Psoas muscle (tissue), 8 donors: Measurements from ENCODE around the gene HAGHL. TPM values are rescaled to one million over a fixed set of nuclear protein-coding genes. Genes with fewer than 3 reads are reported as not detected.

Experiments
- ATAC-seq, 4 donors: fragments of 200-7000 bp; cut with Tn5 transposase; one replicate each; pipeline ENCODE4 v1.9.1; 2020; ENCODE audit warnings: moderate library complexity in 3 of 4, mild to moderate bottlenecking in 2 of 4
- DNase-seq, 2 donors: peaks; one replicate each; pipeline ENCODE4 v3.0.0-alpha.2; 2020
- H3K27ac ChIP-seq: fragments of 200-600 bp; one replicate; pipeline ENCODE4 v1.8.0; 2022
- H3K27me3 ChIP-seq, 3 donors: fragments of 200-600 bp in 1 of 3; one replicate each; pipeline versions ENCODE4 v1.6.1 to v1.8.0; 2013 to 2022; ENCODE audit warnings: low read length in 2 of 3, mild to moderate bottlenecking in 2 of 3, moderate library complexity in 1 of 3; ENCODE audit not compliant: insufficient read depth in 3 of 3
- H3K36me3 ChIP-seq, 2 donors: fragments of 200-600 bp in 1 of 2; one replicate each; pipeline versions ENCODE4 v1.6.1 to v1.8.0; 2013 to 2022; ENCODE audit warnings: low read depth in 1 of 2, mild to moderate bottlenecking in 1 of 2, moderate library complexity in 1 of 2; ENCODE audit not compliant: insufficient read depth in 1 of 2
- H3K4me1 ChIP-seq: fragments of 200-600 bp; one replicate; pipeline ENCODE4 v1.8.0; 2022
- H3K4me3 ChIP-seq: fragments of 200-600 bp; one replicate; pipeline ENCODE4 v1.8.0; 2022; ENCODE audit warnings: mild to moderate bottlenecking
- H3K9me3 ChIP-seq: fragments of 200-600 bp; one replicate; pipeline ENCODE4 v1.8.0; 2022
- WGBS, 3 donors: extraction: QIAGEN DNeasy Blood & Tissue Kit; methylation state at CpG; one replicate each; pipeline versions ENCODE4 v1.1.6 to v1.1.7; 2013; 5-methylcytosine and 5-hydroxymethylcytosine counted together
- intact Hi-C, 2 donors: fragments of 100-400 bp; cut with DNase I; formaldehyde crosslinking; loops; one replicate each; pipeline versions ENCODE4 v1.11.0 to v1.14.2; 2022
- polyA plus RNA-seq, 3 donors: library from polyadenylated mRNA; stranded (reverse); fragments of 200-250 nt; gene quantifications; one replicate each; pipeline ENCODE4 v1.2.3, GENCODE V29; 2013
- total RNA-seq, 4 donors: library from RNA; stranded (reverse); fragmentation: NEBNext Ultra II Directional in 2 of 4; extraction: Animal tissue kit (Norgen Biotek cat#: 25700) in 2 of 4; gene quantifications; one replicate each; pipeline versions ENCODE4 v1.2.1 to v1.2.4, GENCODE V29; 2021 to 2023
- TF ChIP-seq, protein P1 (sequence below): fragments of 200-600 bp; IDR thresholded peaks from one replicate; pipeline ENCODE4 v1.8.0; 2022; ENCODE audit warnings: antibody characterized with exemption
- donor health status: healthy with polysubstance abuse.
- donor health status: DM: no; HTN: no; CAD: no; lungs with moderate emphysema.
- donor health status: Bipolar disorder and iron deficiency.
- donor health status: healthy.
- donor health status: DM: yes; HTN: yes; CAD: no.
- donor health status: DM: no; HTN: no; CAD: no.
- donor health status: DM: no; HTN: no; CAD: no.
- donor health status: DM: yes; HTN: yes; CAD: no.

Gene HAGHL
- total and polyA plus RNA-seq, 7 donors: 0.38 to 4.4 (median 0.58) TPM

DNA sequence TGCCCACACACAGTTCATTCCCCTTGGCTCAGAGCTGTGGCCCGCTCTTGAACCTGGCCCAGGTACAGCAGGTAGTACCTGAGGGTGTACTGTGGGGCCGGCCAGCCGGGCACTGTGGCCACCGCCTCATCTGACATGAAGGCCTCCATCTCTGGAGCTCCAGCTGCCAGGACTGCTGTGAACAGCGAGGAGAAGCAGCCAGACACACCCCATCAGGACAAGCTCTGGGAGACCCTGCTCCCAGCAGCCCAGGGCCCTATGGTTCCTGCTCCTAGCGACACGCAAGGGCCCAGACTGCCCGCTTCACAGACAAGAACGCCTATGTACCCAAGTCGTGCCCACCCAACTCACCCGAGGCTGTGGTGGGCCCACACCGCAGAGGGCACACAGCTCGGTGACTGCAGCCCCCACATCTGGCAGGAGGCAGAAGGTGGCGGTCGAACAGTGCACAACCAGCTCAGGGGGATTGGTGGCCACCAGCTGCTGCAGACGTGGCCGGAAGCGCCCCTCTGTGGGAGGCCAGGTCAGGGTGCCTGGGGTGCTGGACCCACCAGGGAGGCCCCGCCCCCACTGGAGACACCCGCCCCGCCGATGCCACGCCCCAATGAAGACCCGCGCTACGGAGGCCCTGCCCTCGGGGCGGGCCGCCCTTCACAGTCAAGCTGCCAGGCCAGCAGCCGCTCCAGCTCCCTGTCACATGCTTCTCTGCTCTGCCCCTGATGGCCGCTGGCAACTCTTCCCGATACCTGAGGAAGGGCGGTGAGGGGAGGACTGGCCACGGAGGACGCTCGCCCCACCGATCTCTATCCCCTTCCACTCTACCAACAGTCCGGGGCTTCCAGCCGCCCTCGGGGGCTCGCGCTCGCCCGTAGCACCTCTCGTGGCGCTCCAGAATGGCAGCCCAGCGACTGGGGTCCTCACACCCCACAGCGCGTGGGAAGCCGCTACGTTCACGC lies 47.8 kb upstream of the HAGHL start:
- ATAC-seq: peak; percentile 26 to 36 (median 29)
- peak; percentile 76 to 82 for DNase-seq
- peak overlapping the region; percentile 81 for H3K27ac ChIP-seq
- intact Hi-C loops: no loop called here
- TF ChIP-seq, protein P1, sequence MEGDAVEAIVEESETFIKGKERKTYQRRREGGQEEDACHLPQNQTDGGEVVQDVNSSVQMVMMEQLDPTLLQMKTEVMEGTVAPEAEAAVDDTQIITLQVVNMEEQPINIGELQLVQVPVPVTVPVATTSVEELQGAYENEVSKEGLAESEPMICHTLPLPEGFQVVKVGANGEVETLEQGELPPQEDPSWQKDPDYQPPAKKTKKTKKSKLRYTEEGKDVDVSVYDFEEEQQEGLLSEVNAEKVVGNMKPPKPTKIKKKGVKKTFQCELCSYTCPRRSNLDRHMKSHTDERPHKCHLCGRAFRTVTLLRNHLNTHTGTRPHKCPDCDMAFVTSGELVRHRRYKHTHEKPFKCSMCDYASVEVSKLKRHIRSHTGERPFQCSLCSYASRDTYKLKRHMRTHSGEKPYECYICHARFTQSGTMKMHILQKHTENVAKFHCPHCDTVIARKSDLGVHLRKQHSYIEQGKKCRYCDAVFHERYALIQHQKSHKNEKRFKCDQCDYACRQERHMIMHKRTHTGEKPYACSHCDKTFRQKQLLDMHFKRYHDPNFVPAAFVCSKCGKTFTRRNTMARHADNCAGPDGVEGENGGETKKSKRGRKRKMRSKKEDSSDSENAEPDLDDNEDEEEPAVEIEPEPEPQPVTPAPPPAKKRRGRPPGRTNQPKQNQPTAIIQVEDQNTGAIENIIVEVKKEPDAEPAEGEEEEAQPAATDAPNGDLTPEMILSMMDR: no peak
- 20 to 26% (median 22%) methylated on average over 44 to 52 of the region's 52 CpGs for WGBS, 3 donors
- no peaks in the 10 kb centered on the region for H3K9me3 ChIP-seq
- H3K4me1 ChIP-seq: peaks cover 37% of the 10 kb centered on the region
- H3K4me3 ChIP-seq: peak overlapping the region; percentile 85
- peaks cover 5 to 20% of the 10 kb centered on the region in 2 donors for H3K36me3 ChIP-seq
- H3K27me3 ChIP-seq: no peaks in the 10 kb centered on the region

DNA sequence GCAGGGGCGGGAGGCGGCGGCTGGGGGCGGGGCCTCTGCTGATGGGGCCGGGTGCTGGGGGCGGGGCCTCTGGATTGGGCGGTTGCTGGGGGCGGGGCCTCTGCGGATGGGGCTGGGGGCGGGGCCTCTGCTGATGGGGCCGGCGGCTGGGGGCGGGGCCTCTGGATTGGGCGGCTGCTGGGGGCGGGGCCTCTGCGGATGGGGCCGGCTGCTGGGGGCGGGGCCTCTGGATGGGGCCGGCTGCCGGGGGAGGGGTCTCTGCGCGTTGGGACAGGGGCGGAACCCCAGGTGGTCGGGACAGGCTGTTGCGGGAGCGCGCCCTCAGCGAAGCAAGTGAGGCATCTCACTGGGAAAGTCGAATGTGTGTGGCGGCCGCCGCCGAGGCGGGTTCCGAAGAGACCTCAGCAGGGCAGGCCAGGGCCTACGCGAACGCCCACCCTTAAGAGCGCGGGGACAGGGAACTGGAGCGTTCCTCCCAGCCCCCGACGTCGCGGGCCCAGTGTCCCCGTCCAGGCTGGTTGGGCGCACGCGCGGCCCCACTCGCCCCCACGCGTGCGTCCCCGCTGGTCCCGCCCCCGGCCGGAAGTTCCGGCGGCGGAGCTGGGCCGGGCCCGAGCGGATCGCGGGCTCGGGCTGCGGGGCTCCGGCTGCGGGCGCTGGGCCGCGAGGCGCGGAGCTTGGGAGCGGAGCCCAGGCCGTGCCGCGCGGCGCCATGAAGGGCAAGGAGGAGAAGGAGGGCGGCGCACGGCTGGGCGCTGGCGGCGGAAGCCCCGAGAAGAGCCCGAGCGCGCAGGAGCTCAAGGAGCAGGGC lies 46.9 kb upstream of the HAGHL start, which contains the start of gene STUB1:
TSS of gene STUB1 (plus strand) at position 597 of the 811 bp plus-strand sequence. CDS start at position 713, 116 bp downstream.
- peaks cover 5 to 20% of the 10 kb centered on the region in 2 donors for H3K36me3 ChIP-seq
- ATAC-seq: peak; percentile 79 to 80 (median 80)
- H3K9me3 ChIP-seq: no peaks in the 10 kb centered on the region
- peak; percentile 89 to 94 for DNase-seq
- intact Hi-C loops: no loop called here
- H3K27me3 ChIP-seq: no peaks in the 10 kb centered on the region
- H3K4me1 ChIP-seq: peaks cover 40% of the 10 kb centered on the region
- TF ChIP-seq, protein P1: no peak
- H3K27ac ChIP-seq: peak within 1 kb of the TSS; percentile 97
- H3K4me3 ChIP-seq: peak within 1 kb of the TSS; percentile 85
- WGBS, 3 donors: 0 to 1% (median 1%) methylated on average over 42 to 91 of the region's 91 CpGs

DNA sequence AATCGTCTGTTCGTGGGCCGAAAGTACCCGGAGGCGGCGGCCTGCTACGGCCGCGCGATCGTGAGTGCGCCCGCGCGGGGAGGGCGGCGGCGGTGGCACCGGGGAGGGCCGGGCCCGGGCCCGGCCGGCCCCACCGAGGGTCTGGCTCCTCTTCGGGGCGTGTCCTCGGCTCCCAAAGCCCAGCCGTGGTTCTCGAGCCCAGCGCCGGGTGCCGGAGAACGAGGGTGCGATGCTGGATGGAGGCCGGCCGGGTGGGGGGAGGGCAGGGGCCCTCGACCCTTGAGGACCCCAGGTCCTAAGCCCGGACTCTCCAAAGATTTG lies 46.3 kb upstream of the HAGHL start:
- 0 to 1% (median 0%) methylated on average over 32 to 38 of the region's 38 CpGs for WGBS, 3 donors
- TF ChIP-seq, protein P1: no peak
- no peak for ATAC-seq
- no peaks in the 10 kb centered on the region for H3K9me3 ChIP-seq
- H3K4me3 ChIP-seq: peak overlapping the region; percentile 85
- intact Hi-C loops: no loop called here
- H3K36me3 ChIP-seq: peaks cover 5 to 20% of the 10 kb centered on the region in 2 donors
- DNase-seq: no peak
- H3K27ac ChIP-seq: peak overlapping the region; percentile 97
- peaks cover 40% of the 10 kb centered on the region for H3K4me1 ChIP-seq
- no peaks in the 10 kb centered on the region for H3K27me3 ChIP-seq

DNA sequence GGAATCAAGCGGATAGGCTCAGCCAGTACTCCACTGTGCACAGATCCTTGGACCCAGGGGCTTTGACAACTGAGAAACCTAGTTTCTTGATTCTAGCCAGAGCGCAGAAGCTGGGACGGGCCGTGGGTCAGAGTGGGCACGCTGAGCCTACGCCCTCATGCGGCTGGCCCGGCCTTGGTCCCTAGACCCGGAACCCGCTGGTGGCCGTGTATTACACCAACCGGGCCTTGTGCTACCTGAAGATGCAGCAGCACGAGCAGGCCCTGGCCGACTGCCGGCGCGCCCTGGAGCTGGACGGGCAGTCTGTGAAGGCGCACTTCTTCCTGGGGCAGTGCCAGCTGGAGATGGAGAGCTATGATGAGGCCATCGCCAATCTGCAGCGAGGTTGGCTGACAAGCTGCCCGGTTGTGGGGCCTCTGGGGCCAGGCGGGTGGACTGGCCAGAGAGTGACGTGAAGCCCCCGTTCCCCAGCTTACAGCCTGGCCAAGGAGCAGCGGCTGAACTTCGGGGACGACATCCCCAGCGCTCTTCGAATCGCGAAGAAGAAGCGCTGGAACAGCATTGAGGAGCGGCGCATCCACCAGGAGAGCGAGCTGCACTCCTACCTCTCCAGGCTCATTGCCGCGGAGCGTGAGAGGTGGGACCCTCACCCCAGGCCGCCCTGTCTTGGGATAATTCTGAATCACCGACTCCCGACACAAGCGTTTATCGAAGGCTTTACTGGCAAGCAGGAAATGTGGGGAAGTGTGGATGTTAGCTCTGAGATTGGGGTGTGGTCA lies 45.8 kb upstream of the HAGHL start:
- ATAC-seq (peak in 1 of 4 donors; percentile 0), DNase-seq (peak; percentile 68 to 89)
- H3K9me3 ChIP-seq: no peaks in the 10 kb centered on the region
- TF ChIP-seq, protein P1: no peak
- peaks cover 5 to 25% of the 10 kb centered on the region in 2 donors for H3K36me3 ChIP-seq
- no peaks in the 10 kb centered on the region for H3K27me3 ChIP-seq
- 33 to 39% (median 36%) methylated on average over 44 of the region's 44 CpGs for WGBS, 3 donors
- intact Hi-C loops: no loop called here
- peak overlapping the region; percentile 85 for H3K4me3 ChIP-seq
- peak overlapping the region; percentile 97 for H3K27ac ChIP-seq
- H3K4me1 ChIP-seq: peaks cover 40% of the 10 kb centered on the region
